OCI-LY1 (cell line): ENCODE data around the gene SPRED2.

ENCODE experiments used
- EZH2 ChIP-seq: fragments of 200-600 bp; sonication (generic), shearing (Covaris generic); IDR thresholded peaks from 2 replicates; pipeline ENCODE4 v1.8.0; 2017; ENCODE audit warnings: borderline replicate concordance, mixed run types, mild to moderate bottlenecking, antibody characterized with exemption, low read length, moderate library complexity, mixed read lengths
- TF ChIP-seq, protein P1 (sequence below): fragments of 200-600 bp; sonication (generic), shearing (Covaris generic); IDR thresholded peaks from 2 replicates; pipeline ENCODE4 v1.5.1; 2017; ENCODE audit warnings: mild to moderate bottlenecking, antibody characterized with exemption, low read length, moderate library complexity, mixed read lengths

GRCh38 chr2:65358678-65359400 lies 73.6 kb downstream of the SPRED2 start:
- TF ChIP-seq EZH2: no peak
- TF ChIP-seq, protein P1, sequence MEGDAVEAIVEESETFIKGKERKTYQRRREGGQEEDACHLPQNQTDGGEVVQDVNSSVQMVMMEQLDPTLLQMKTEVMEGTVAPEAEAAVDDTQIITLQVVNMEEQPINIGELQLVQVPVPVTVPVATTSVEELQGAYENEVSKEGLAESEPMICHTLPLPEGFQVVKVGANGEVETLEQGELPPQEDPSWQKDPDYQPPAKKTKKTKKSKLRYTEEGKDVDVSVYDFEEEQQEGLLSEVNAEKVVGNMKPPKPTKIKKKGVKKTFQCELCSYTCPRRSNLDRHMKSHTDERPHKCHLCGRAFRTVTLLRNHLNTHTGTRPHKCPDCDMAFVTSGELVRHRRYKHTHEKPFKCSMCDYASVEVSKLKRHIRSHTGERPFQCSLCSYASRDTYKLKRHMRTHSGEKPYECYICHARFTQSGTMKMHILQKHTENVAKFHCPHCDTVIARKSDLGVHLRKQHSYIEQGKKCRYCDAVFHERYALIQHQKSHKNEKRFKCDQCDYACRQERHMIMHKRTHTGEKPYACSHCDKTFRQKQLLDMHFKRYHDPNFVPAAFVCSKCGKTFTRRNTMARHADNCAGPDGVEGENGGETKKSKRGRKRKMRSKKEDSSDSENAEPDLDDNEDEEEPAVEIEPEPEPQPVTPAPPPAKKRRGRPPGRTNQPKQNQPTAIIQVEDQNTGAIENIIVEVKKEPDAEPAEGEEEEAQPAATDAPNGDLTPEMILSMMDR: no peak
